HG03097 (cell line): ENCODE results near the gene CDSN.

Experiments
- ATAC-seq: cut with Tn5 transposase; IDR thresholded peaks from one replicate; pipeline ENCODE4 v1.9.1; 2021; ENCODE audit not compliant: unreplicated experiment, low FRiP score

The CDSN gene

DNA sequence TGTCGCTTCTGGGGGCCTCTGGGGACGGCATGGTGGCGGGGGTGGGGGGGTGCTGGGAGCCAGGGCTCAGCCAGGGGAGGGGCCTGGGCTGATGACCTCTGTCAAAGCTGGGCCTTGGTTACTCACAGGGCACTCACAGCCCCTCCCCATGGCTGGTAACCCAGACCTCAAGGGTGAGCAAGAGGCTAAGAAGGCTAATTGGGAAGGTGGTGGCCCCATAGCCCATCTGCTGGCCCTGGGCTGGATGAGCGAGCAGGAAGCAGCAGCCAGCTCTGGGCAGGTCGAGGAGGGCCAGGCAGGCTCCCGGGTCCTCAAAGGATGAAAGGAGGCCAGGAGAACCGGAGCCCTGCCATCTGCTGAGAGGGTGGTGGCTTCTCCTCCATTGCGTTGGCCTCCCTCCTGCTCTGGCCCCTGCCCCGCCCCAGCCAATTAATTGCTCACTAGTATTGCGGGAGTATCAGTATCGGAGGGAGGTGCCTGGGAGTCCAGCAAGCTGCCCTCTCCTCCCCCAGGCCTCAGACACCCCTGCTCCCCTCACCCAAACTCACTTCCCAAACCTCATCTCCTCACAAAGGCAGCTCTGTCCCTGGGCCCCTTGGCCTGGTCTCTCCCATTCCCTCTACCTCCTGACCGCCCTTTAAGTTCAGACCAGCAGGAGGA lies 1.0 kb upstream of the CDSN start:
- ATAC-seq = no peak

DNA sequence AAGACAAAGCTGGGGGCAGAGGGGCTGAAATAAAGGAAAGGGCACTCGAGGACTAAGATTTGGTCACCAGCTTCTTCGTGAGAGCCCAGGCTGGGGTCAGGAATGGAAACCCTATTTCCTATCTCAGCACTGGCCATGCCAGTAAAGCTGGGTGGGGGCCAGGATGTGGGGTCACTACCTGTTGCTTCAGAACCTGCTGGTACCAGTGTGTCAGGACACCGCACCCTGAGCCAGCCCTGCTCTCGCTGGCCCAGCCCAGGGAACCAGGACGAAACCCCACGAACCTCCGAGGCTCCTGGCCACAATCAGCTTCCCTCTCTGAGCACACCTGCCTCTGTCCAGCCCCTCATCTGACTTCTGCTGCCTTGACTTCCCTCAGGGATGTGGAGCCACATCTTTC lies 2.1 kb downstream of the CDSN start:
- no peak for ATAC-seq

DNA sequence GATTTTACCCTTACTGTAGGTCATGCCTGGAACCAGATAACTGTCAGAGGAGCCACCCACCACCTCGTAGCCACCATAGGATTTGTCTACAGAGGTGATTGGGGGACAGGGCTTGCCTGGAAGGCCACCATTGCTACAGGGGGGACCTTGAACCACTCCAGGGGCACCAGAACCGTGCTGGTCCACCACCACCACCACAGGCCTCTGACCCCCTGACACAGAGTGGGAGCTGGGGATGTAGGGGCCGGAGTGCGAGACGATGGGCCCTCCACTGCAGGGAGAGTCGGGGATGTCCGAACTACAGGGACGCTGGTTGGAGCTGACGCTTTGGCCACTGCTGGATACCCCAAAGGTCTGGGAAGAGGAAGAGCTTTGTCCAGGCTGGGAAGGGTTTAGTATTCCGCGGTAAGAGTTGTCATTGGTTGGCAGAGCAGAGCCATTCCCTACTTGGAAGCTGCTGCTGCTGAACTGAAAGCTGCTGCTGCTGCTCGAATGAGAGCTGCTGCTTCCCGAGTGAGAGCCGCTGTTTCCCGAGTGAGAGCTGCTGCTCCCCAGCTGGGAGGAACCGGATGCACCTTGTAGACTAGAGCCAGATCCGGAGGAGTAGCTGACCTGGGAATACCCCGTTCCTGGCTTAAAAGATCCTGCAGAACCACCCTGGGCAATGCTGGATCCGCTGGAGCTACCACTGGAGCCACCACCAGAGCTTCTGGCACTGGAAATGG lies 3.4 kb downstream of the CDSN start:
- no peak for ATAC-seq

DNA sequence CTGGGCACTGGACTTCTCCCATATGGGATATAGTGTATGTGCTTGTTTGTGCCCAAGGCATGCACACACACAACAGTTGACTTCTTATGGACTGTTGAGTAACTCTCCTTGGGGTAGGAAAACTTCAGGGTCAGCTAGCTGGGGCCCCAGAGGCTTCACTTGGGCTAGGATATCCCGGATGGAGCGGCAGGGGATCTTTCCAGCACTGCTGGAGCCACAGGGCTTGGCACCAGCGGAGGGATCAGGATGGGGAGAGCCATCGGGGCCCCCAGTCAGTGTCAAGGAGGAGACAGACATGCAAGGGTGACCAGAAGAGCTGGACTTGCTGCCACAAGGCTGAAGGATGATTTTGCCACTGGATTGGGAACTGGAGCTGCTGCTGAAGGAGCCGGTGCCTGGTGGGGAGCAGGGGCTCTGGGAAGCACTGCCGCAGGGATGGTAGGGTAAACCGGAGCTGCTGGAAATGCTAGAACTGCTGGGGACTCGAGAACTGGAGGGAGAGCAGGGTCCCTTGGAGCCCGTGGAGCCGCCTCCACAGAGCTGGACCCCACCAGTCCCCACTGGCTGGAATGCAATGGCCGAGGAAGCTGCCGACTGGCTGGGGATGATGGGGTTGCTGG lies 4.2 kb downstream of the CDSN start:
- no peak for ATAC-seq

DNA sequence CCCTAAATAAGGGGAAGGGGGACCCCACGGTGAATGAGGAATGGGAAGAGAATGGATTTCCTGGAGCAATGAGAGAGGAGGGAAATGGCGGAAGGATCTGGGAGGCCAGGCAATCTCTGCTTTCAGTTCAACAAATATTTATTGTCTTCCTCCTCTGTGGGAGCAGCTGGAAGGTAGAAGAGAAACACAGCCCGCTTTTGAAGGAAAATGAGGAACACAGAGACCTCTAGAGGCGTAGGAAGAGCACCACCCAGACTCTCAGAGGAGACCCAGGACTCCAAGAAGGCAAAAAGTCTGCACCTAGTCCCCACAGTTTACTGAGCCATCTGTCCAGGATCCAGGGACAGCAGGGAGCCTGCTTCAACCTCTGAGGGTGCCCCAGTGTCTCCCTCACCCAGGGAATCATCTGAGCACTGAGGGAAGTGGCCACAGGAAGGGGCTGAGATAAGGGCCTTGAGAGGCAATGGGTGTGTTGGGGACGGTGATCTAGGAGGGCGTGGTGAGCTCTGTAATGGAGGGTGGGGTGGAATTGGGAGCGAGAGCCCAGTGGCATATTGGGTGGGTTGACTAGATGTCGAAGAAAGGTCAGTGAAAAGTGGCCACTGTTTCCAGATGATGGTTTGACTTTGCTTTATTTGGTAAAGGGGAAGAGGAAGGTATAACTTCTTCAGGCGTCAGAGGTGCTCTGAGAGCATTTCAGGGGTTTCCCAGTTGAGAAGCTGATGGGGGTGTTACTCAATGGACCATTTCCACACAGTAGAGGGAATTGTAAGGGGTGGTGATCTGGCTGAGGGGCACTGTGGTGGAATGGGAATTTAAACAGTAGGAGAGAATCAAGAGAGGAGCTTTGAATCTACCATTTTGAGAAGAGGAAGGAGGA lies 5.0 kb downstream of the CDSN start:
- no peak for ATAC-seq

DNA sequence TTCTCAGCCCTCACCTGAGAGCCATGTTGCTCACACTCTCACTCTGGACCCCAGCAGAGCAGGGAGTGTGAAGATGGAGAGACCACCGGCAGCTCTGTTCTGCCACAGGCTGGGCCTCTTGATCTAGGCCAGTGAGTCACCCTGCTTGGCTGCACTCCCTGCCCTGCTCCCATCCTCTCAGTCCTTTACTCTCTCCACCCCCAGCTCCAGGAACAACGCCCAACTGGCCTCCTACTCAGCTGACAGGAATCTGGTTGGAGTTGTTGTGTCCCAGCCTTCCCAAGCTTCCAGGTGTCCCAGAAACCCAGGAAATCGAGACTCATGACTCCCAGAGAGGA lies 5.7 kb downstream of the CDSN start, which contains the start of gene PSORS1C1:
TSS of gene PSORS1C1 (plus strand) at position 260 of the 338 bp plus-strand sequence. CDS start 14,833 bp downstream, outside the sequence.
- no peak for ATAC-seq

DNA sequence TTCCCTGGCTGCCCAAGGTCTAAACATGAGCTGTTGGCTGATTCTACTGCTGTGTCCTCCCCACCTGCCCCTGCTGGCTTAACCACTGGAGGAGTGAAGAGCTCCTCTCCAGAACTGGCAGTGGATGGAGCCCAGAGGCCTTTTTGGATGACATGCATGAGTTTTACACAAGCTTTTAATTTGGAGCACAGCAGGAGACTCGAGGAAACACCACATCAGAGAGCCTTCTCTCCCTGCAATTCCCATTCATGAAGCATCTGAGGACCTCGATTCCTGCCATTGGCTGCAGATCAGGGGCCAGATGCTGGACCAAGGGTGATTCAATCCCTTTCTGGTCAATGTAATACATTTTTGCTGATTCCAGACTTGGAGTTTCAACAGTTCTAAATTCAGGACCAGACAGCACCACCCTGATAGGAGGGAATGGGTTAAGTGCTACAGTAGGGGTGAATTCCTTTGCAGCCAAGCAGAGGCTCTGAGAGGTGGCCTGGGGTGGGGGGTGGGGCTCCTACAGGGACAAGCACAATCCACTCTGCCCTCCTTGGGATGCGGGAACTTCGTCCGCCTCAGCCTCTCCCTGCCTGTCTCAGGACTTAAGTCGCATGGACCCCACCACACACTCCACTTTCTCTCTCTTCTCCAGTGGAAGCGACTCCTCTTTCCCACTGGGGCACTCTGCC lies 6.2 kb downstream of the CDSN start:
- no peak for ATAC-seq

DNA sequence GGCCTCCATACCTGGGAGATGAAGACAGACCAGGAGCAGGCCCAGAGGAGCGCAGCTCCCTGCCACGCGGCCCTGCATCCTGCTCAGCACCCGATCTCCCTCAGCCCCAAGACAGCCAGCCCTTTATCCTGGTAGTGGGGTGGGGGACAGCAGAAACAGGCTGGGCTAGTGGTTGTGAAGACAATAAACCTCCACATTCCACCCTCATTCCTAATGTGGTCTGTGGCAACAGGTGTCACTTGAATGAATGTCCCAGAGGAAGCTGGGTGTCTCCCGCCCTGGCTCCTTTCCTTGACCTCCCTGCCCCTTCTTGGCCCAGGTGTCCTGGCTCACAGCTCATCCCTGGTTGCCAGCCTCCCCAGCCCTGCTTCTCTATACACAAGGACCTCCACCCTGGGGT lies 7.8 kb downstream of the CDSN start, which contains the start of gene C6orf15:
TSS of gene C6orf15 (minus strand) at position 98 of the 400 bp plus-strand sequence. CDS start at position 78, 20 bp downstream.
- no peak for ATAC-seq

DNA sequence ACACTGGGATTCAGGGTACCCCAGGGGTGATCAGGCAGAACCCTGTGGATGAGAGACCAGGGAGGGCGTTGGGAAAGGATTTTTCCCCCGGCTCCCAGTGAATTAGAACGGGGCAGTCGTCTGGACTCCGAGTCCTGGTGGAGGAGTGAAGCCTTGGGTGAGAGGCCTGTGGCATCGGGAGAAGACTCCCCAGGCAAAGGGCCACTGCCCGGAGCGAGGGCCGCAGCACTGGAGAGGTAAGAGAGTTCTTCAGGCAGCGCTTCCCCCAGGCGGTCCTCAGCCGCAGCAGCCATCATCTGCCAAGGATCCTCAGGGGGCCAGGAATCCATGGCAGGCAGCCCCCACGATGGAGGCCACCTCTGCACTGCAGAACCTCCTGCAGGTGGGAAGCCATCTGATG lies 8.5 kb downstream of the CDSN start:
- no peak for ATAC-seq

DNA sequence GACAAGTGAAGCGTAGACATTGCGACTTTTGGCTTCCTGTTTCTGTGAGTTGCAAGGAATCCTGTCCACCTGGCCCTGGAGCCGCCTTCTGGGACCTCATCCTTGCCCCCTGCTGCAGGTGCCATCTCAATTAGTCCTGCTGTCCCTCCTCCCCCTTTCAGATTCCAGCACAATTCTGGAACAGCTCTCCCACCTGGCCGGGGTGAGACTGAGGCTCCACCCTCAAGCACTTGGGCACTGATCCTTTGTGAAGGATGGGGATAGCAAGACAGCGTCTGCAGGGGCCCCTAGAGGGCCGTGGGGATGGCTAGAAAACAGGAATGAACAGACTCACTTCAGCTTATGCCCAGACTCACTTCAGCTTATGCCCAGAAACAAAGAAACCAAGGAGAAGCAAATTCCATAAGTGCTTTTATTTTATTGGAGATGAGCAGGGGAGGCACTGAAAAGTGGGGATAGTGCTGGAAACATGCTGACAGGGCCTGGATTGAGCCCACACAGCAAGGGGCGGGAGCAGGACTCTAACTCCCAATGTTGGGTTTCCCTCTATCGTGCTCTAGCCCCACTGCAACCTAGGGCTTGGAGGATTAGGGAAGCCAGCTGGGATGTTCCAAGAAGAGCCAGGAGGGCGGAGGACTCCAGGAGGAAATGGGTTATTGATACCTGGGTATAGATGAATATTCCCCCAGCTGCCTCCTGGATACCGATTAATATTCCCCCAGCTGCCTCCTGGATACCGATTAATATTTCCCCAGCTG lies 9.2 kb downstream of the CDSN start:
- no peak for ATAC-seq

DNA sequence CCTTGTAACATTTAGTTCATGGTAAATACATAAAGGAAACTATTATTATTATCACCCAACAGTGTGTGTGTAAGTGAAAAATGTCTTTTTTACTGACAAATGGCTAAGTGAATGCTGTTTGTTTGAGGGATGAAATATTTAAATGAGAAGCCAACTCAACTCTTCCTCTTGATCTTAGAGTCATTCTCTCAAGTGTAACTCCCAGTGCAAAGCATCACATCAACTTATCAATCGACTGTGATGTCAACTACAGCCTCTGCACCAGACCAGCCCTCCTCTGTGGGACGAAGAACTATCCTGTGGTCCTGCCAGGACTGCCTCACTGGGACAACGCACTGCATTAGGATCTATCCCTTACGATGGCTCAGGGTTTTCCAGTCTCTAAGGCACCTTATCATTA lies 13.2 kb downstream of the CDSN start:
- ATAC-seq = no peak

DNA sequence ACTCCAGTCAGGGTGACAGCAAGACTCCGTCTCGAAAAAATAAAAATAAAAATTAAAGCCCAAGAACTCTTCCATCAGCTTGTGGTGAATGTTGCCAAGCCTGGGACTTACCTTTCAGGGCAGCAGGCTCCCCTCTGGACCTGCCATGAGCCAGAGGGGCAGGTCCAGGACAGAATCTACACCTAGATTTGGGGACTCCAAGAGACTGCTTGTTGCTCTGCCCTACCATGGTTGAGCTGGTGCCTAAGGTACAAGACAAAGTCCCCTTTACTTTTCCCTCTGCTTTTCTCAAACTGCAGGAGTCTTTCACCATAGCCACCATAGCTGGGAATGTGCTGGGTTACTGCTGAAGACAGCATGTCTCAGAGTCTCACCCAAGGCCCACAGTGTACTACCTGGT lies 17.1 kb downstream of the CDSN start:
- no peak for ATAC-seq

DNA sequence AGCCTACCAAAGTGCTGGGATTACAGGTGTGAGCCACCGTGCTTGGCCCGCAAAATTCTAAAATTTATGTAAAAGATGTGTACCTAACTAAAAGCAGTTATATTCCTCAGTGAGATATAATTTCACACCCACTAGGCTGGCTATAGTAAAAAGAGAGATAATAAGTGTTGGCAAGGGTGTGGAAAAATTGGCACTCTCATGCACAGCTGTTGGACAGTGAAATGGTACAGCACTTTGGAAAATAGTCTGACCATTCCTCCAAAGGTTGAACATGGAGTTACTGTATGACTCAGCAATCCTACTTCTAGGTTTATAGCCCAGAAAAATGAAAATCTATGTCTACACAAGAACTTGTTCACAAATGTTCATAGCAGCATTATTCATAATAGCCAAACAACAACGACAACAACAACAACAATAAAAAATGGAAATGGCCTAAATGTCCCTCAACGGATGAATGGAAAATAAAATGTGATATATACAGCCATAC lies 21.8 kb downstream of the CDSN start:
- ATAC-seq = no peak

DNA sequence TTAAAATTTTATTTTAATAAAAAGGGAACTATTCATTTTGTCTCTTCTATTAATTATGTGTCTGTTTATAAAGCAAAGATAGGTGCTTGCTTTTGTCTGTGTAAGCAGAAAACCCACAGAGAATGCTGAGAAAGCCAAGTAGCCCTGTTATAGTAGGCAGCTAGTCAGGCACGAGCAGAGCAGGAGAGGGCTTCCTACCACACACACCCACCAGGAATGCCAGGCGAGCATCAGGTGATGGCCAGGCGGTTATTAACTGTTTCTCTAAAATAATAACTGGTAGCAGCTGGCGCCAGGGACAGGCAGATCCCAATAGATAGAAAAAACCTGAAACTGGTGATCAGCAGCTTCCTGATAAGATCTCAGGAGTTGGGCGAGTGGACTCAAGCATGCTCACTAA lies 23.6 kb downstream of the CDSN start:
- no peak for ATAC-seq

DNA sequence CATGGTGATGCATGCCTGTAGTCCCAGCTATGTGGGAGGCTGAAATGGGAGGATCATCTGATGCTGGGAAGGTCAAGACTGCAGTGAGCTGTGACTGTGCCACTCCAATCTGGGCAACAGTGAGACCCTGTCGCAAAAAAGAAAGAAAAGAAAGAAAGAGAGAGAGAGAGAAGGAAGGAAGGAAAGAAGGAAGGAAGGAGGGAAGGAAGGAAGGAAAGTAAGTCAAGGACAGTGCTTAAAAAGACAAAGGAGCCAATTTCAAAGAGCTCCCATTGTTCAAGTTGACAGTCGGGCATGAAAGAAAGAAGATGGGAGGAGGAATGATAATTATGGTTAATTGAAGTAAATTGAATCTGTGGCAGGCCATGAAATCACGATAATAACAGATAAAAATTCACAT lies 24.0 kb downstream of the CDSN start:
- ATAC-seq = no peak

DNA sequence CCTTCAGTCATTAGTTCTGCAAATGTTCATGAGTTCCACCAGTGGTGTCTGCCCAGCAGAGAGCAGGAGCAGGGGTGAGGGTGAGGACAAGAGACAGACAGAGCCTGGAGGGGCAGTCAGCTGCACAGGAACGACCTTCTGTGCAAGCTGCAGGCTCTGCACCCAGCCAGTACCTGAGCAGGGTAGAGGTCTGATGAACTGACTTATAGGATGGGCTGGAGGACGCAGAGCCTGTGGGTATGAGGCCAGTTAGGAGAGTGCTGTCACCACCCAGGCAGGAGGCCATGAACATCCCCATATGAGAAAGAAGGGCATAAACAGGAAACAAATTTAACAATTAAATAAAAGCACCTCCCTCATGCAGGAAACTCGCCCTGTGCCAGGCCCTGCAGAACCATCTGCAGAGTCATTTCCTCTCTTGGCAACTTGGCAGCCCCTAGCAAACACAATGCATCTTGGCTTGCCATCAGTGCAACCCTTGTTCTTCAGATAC lies 25.8 kb downstream of the CDSN start:
- no peak for ATAC-seq

DNA sequence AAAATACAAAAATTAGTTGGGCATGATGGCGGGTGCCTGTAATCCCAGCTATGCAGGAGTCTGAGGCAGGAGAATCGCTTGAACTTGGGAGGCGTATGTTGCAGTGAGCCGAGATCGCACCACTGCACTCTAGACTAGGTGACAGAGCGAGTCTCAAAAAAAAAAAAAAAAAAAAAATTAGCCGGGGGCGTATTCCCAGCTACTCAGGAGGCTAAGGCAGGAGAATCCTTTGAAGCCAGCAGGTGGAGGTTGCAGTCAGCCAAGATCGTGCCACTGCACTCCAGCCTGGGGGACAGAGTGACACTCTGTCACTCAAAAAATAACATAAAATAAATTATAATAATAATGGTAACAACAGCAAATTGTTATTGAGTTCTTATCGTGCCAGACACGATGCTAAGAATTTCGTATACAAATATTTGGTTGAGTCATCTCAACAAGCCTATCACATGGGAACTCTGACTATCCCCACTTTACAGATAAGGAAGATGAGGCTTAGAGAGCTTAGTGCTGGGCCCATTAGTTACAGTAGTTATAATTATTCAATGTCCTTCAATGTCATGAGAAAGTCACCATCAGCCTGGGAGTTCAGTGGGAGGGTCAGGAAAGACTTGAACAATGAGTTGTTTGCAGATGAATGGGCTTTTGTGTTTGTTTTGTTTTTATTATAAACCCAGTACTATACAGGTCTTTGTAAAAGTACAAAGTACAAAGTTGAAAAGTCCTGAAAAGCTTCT lies 27.3 kb downstream of the CDSN start:
- no peak for ATAC-seq

DNA sequence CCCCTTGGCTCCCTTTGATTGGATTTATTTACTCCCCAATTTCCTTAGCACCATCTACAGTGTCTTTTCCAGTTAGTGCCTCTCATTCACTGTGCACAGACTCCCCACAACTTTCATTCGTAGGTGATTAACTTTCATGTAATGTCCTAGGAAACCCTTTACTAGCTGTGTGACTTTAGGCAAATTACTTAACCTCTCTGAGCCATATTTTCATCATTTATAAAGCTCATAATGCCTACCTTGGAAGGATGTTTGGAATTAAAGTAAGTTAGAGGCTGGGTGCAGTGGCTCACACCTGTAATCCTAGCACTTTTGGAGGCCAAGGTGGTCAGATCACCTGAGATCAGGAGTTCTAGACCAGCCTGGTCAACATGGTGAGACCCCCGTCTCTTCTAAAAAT lies 28.0 kb downstream of the CDSN start:
- no peak for ATAC-seq

DNA sequence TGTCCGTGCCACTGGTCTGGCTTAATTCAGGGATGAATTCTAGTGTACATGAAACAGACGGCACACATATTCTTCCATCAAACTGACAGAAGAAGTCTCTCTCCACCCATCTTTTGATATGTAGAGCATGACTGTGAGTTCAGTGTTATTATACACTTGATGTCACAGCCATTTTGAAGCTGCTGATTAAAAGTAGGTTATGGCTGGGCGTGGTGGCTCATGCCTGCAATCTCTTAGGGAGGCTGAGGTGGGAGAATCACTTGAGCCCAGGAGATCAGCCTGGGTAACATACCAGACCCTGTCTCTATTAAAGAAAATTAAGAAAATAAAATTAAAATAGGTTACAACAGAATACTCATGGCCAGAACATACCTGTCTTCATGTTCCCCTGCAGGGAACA lies 28.6 kb downstream of the CDSN start:
- no peak for ATAC-seq
